Measurements from ENCODE around the gene EMX2. TPM values are rescaled to one million over a fixed set of nuclear protein-coding genes. Genes with fewer than 3 reads are reported as not detected.

Gene EMX2
- total and polyA plus RNA-seq, 2 of the 13 experiments (the other 11 are each of a cell fraction or from before 2014, with no cell fraction given) = not detected

DNA sequence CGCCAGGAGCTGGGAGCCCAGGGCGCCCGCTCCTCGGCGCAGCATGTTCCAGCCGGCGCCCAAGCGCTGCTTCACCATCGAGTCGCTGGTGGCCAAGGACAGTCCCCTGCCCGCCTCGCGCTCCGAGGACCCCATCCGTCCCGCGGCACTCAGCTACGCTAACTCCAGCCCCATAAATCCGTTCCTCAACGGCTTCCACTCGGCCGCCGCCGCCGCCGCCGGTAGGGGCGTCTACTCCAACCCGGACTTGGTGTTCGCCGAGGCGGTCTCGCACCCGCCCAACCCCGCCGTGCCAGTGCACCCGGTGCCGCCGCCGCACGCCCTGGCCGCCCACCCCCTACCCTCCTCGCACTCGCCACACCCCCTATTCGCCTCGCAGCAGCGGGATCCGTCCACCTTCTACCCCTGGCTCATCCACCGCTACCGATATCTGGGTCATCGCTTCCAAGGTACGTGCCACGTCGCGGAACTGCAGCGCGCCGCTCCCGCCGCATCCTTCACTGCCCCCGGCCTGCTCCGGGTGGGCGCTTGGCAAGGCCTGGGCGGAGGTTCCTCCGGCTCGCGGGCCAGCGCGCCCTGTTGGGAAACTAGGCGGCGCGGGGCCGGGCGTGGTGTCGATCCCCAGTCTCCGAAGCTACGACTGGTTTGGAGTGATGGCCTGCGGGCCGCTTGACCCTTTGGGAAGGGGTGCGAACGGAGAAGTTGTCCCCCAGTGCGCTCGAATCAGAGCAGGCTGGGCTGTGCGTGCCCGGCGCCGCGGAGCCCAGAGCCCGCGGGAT, 868 bp downstream of the EMX2 start:
- DNase-seq (ENCODE audit: low spot score) (no peak), ATAC-seq (no peak), FAIRE-seq (no peak)
- Histone ChIP-seq H3K27me3 (ENCODE audit: control insufficient read depth in 1 of 2, insufficient read depth in 2 of 2, low read length in 2 of 2) (peaks cover 19 to 87% of the 10 kb centered on the region in 2 experiments), H3K4me3 (replicated peaks in 1 of 3; ENCODE audit: insufficient read depth in 1 of 3, low read depth in 2 of 3, low read length in 3 of 3) (no peak overlapping the region), H3K4me1 (ENCODE audit: insufficient read depth, low read length) (peaks cover 7% of the 10 kb centered on the region), H2AFZ (ENCODE audit: low read length) (no peak overlapping the region), H4K20me1 (ENCODE audit: insufficient read depth, low read length) (no peaks in the 10 kb centered on the region), H3K9ac (ENCODE audit: insufficient read depth, low read depth, low read length) (no peak overlapping the region), H3K27ac (ENCODE audit: extremely low read length, insufficient read depth, low read length) (no peak overlapping the region), H3K4me2 (ENCODE audit: low read depth, low read length) (no peak overlapping the region), H3K79me2 (ENCODE audit: insufficient read depth, low read length) (no peaks in the 10 kb centered on the region), H3K36me3 (replicated peaks in 1 of 2; ENCODE audit: control insufficient read depth in 1 of 2, insufficient read depth in 2 of 2, low read length in 2 of 2) (no peaks in the 10 kb centered on the region), H3K9me3 (ENCODE audit: low read length) (no peaks in the 10 kb centered on the region)
- TF ChIP-seq HES4 (CRISPR knock-in tag; IDR thresholded peaks at IDR 0.05; ENCODE audit: borderline replicate concordance) (no peak), IRF2 (CRISPR knock-in tag; IDR thresholded peaks at IDR 0.05) (no peak), GABPB1 (CRISPR knock-in tag; IDR thresholded peaks at IDR 0.05) (no peak), ATF7 (IDR thresholded peaks at IDR 0.05) (no peak), ATF7 (CRISPR knock-in tag; IDR thresholded peaks at IDR 0.05) (no peak), ZNF484 (CRISPR knock-in tag; IDR thresholded peaks at IDR 0.05; ENCODE audit: borderline replicate concordance, low read depth) (no peak)
- intact Hi-C loops (cut with micrococcal nuclease; ENCODE audit: unreplicated experiment) = no loop called here
- no TSS peak for BruUV-seq (replicated peaks)
- WGBS (ENCODE audit: low lambda C conversion rate) = 71% methylated on average over 60 of the region's 90 CpGs
- in situ Hi-C loops (cut with HindIII; ENCODE audit: extremely low pct_ligation_motif_present, low pct_unique_long_range_greater_than_20kb) = loop anchor here (5.0 to 25.0 kb wide), 2 partner anchors 569 to 699 kb away; no protein-coding TSS in a partner anchor
- ChIA-PET POLR2A (no interaction called here), CTCF (ENCODE audit: low intra/inter-chr PET ratio, low total read pairs) (no interaction called here)

GRCh38 chr10:117544004-117544701, 1.6 kb downstream of the EMX2 start:
- no peak overlapping the region for H3K27ac ChIP-seq (ENCODE audit: extremely low read length, insufficient read depth, low read length)
- WGBS (ENCODE audit: low lambda C conversion rate) = 14% methylated on average over 41 of the region's 41 CpGs
- H4K20me1 ChIP-seq (ENCODE audit: insufficient read depth, low read length) = no peaks in the 10 kb centered on the region
- ChIA-PET CTCF (ENCODE audit: low intra/inter-chr PET ratio, low total read pairs) (no interaction called here), POLR2A (no interaction called here)
- in situ Hi-C loops (cut with HindIII; ENCODE audit: extremely low pct_ligation_motif_present, low pct_unique_long_range_greater_than_20kb) = loop anchor here (5.0 to 25.0 kb wide), 2 partner anchors 568 to 698 kb away; no protein-coding TSS in a partner anchor
- no peaks in the 10 kb centered on the region for H3K79me2 ChIP-seq (ENCODE audit: insufficient read depth, low read length)
- BruUV-seq (replicated peaks) = no TSS peak
- H3K4me1 ChIP-seq (ENCODE audit: insufficient read depth, low read length) = peaks cover 7% of the 10 kb centered on the region
- DNase-seq (ENCODE audit: low spot score) = no peak
- intact Hi-C loops (cut with micrococcal nuclease; ENCODE audit: unreplicated experiment) = no loop called here
- H3K4me3 ChIP-seq (replicated peaks in 1 of 3; ENCODE audit: insufficient read depth in 1 of 3, low read depth in 2 of 3, low read length in 3 of 3) = no peak overlapping the region
- ATAC-seq = no peak
- no peak overlapping the region for H3K9ac ChIP-seq (ENCODE audit: insufficient read depth, low read depth, low read length)
- H2AFZ ChIP-seq (ENCODE audit: low read length) = no peak overlapping the region
- peaks cover 20 to 83% of the 10 kb centered on the region in 2 experiments for H3K27me3 ChIP-seq (ENCODE audit: control insufficient read depth in 1 of 2, insufficient read depth in 2 of 2, low read length in 2 of 2)
- no peaks in the 10 kb centered on the region for H3K36me3 ChIP-seq (replicated peaks in 1 of 2; ENCODE audit: control insufficient read depth in 1 of 2, insufficient read depth in 2 of 2, low read length in 2 of 2)
- FAIRE-seq = no peak
- no peaks in the 10 kb centered on the region for H3K9me3 ChIP-seq (ENCODE audit: low read length)
- H3K4me2 ChIP-seq (ENCODE audit: low read depth, low read length) = 0 out of 2 replicates have a peak overlapping the region, but pooled peaks have one; percentile 23
- TF ChIP-seq ZMYM4 (CRISPR knock-in tag; IDR thresholded peaks at IDR 0.05) = no peak
- TF ChIP-seq BCL6 (CRISPR knock-in tag; IDR thresholded peaks at IDR 0.05) = no peak
- TF ChIP-seq CBX2 (IDR thresholded peaks at IDR 0.05; ENCODE audit: low read depth, low read length) = peak; percentile 94; the same call in 1 of the 2 replicates
- TF ChIP-seq CBX2 (CRISPR knock-in tag; IDR thresholded peaks at IDR 0.05; ENCODE audit: low read depth) = no peak
- no peak for TF ChIP-seq ZNF335 (CRISPR knock-in tag; IDR thresholded peaks at IDR 0.05)
- no peak for TF ChIP-seq NFYB (CRISPR knock-in tag; IDR thresholded peaks at IDR 0.05)
- no peak for TF ChIP-seq ZFP90 (CRISPR knock-in tag; IDR thresholded peaks at IDR 0.05; ENCODE audit: borderline replicate concordance)
- TF ChIP-seq, protein P1, sequence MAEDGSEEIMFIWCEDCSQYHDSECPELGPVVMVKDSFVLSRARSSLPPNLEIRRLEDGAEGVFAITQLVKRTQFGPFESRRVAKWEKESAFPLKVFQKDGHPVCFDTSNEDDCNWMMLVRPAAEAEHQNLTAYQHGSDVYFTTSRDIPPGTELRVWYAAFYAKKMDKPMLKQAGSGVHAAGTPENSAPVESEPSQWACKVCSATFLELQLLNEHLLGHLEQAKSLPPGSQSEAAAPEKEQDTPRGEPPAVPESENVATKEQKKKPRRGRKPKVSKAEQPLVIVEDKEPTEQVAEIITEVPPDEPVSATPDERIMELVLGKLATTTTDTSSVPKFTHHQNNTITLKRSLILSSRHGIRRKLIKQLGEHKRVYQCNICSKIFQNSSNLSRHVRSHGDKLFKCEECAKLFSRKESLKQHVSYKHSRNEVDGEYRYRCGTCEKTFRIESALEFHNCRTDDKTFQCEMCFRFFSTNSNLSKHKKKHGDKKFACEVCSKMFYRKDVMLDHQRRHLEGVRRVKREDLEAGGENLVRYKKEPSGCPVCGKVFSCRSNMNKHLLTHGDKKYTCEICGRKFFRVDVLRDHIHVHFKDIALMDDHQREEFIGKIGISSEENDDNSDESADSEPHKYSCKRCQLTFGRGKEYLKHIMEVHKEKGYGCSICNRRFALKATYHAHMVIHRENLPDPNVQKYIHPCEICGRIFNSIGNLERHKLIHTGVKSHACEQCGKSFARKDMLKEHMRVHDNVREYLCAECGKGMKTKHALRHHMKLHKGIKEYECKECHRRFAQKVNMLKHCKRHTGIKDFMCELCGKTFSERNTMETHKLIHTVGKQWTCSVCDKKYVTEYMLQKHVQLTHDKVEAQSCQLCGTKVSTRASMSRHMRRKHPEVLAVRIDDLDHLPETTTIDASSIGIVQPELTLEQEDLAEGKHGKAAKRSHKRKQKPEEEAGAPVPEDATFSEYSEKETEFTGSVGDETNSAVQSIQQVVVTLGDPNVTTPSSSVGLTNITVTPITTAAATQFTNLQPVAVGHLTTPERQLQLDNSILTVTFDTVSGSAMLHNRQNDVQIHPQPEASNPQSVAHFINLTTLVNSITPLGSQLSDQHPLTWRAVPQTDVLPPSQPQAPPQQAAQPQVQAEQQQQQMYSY (CRISPR knock-in tag; IDR thresholded peaks at IDR 0.05) = 0 out of 2 replicates have a peak, but pooled peaks have one; percentile 41
- no peak for TF ChIP-seq CHD2 (IDR thresholded peaks at IDR 0.05; ENCODE audit: low read depth, low read length)
